HG03571 (cell line): Measurements from ENCODE around the gene SOCS6.

Experiments
- ATAC-seq: cut with Tn5 transposase; IDR thresholded peaks from one replicate; pipeline ENCODE4 v1.9.1; 2021; ENCODE audit not compliant: unreplicated experiment

The SOCS6 gene

GRCh38 chr18:70288171-70288850 is 534 bp upstream of the SOCS6 start:
- ATAC-seq: peak; percentile 16

GRCh38 chr18:70289351-70290312 is 787 bp downstream of the SOCS6 start:
- peak; percentile 43 for ATAC-seq

GRCh38 chr18:70290482-70291294 is 1.8 kb downstream of the SOCS6 start:
- ATAC-seq: no peak

GRCh38 chr18:70291295-70291574 is 2.4 kb downstream of the SOCS6 start:
- no peak for ATAC-seq

GRCh38 chr18:70292628-70293027 is 3.8 kb downstream of the SOCS6 start:
- no peak for ATAC-seq

- no peak for ATAC-seq
These were observed 4.3 kb downstream of the SOCS6 start for GRCh38 chr18:70293166-70293565.

- ATAC-seq: no peak
These were observed 5.8 kb downstream of the SOCS6 start for GRCh38 chr18:70294471-70295191.

- ATAC-seq: no peak
These were observed 6.6 kb downstream of the SOCS6 start for GRCh38 chr18:70295192-70296188.

GRCh38 chr18:70296289-70296688 is 7.4 kb downstream of the SOCS6 start:
- no peak for ATAC-seq

GRCh38 chr18:70296781-70297180 is 7.9 kb downstream of the SOCS6 start:
- no peak for ATAC-seq

- no peak for ATAC-seq
These were observed 10.5 kb downstream of the SOCS6 start for GRCh38 chr18:70299393-70299792.

GRCh38 chr18:70301667-70302066 is 12.8 kb downstream of the SOCS6 start:
- ATAC-seq: no peak

- no peak for ATAC-seq
These were observed 19.9 kb downstream of the SOCS6 start for GRCh38 chr18:70308555-70309294.

- no peak for ATAC-seq
These were observed 21.9 kb downstream of the SOCS6 start for GRCh38 chr18:70310560-70311320.

GRCh38 chr18:70311726-70312125 is 22.9 kb downstream of the SOCS6 start:
- no peak for ATAC-seq

- no peak for ATAC-seq
These were observed 24.8 kb downstream of the SOCS6 start for GRCh38 chr18:70313640-70314039.

GRCh38 chr18:70314151-70314782 is 25.4 kb downstream of the SOCS6 start:
- ATAC-seq: no peak

GRCh38 chr18:70319187-70319586 is 30.3 kb downstream of the SOCS6 start:
- ATAC-seq: no peak
